Measurements from ENCODE around the gene ABCB11. TPM values are rescaled to one million over a fixed set of nuclear protein-coding genes. Genes with fewer than 3 reads are reported as not detected.

ABCB11 gene
- total RNA-seq, 1 donor from 2014 or later = not detected

- H3K36me3 ChIP-seq = no peaks in the 10 kb centered on the region
- no peak for DNase-seq (ENCODE audit: extremely low spot score in 2 of 2)
- intact Hi-C loops (cut with DNase I) = no loop called here
- no peak overlapping the region for H3K27ac ChIP-seq
- H3K4me3 ChIP-seq = no peak overlapping the region
- H3K4me1 ChIP-seq = peaks cover under 1% of the 10 kb centered on the region
- no peaks in the 10 kb centered on the region for H3K27me3 ChIP-seq
- H3K9me3 ChIP-seq = no peaks in the 10 kb centered on the region
- TF ChIP-seq CTCF (IDR thresholded peaks at IDR 0.05) = no peak
- TF ChIP-seq POLR2AphosphoS5 (IDR thresholded peaks at IDR 0.05; ENCODE audit: insufficient read depth in 1 of 2, low read depth in 1 of 2) = no peak
- no peak for TF ChIP-seq POLR2A (IDR thresholded peaks at IDR 0.05)
Observed at GRCh38 chr2:168895771-168896170, 135.4 kb downstream of the ABCB11 start.

GRCh38 chr2:168894720-168895119 lies 136.4 kb downstream of the ABCB11 start:
- intact Hi-C loops (cut with DNase I) = no loop called here
- Histone ChIP-seq H3K27ac (no peak overlapping the region), H3K4me3 (no peak overlapping the region), H3K27me3 (no peaks in the 10 kb centered on the region), H3K4me1 (peaks cover 11% of the 10 kb centered on the region), H3K36me3 (no peaks in the 10 kb centered on the region), H3K9me3 (no peaks in the 10 kb centered on the region)
- TF ChIP-seq POLR2AphosphoS5 (IDR thresholded peaks at IDR 0.05; ENCODE audit: insufficient read depth in 1 of 2, low read depth in 1 of 2) (no peak), POLR2A (IDR thresholded peaks at IDR 0.05) (no peak), CTCF (IDR thresholded peaks at IDR 0.05) (no peak)
- DNase-seq (ENCODE audit: extremely low spot score in 2 of 2) = no peak

GRCh38 chr2:168894101-168894500 lies 137.0 kb downstream of the ABCB11 start:
- H3K9me3 ChIP-seq = no peaks in the 10 kb centered on the region
- no peak overlapping the region for H3K4me3 ChIP-seq
- no peak overlapping the region for H3K27ac ChIP-seq
- TF ChIP-seq POLR2AphosphoS5 (IDR thresholded peaks at IDR 0.05; ENCODE audit: insufficient read depth in 1 of 2, low read depth in 1 of 2) (no peak), CTCF (IDR thresholded peaks at IDR 0.05) (no peak), POLR2A (IDR thresholded peaks at IDR 0.05) (no peak)
- peaks cover 12% of the 10 kb centered on the region for H3K4me1 ChIP-seq
- no peaks in the 10 kb centered on the region for H3K36me3 ChIP-seq
- intact Hi-C loops (cut with DNase I) = no loop called here
- H3K27me3 ChIP-seq = no peaks in the 10 kb centered on the region
- DNase-seq (ENCODE audit: extremely low spot score in 2 of 2) = no peak

- no peak for DNase-seq (ENCODE audit: extremely low spot score in 2 of 2)
- H3K4me1 ChIP-seq = peaks cover 12% of the 10 kb centered on the region
- intact Hi-C loops (cut with DNase I) = no loop called here
- H3K4me3 ChIP-seq = no peak overlapping the region
- H3K36me3 ChIP-seq = no peaks in the 10 kb centered on the region
- H3K9me3 ChIP-seq = no peaks in the 10 kb centered on the region
- H3K27me3 ChIP-seq = no peaks in the 10 kb centered on the region
- TF ChIP-seq POLR2A (IDR thresholded peaks at IDR 0.05) (no peak), POLR2AphosphoS5 (IDR thresholded peaks at IDR 0.05; ENCODE audit: insufficient read depth in 1 of 2, low read depth in 1 of 2) (no peak), CTCF (IDR thresholded peaks at IDR 0.05) (no peak)
- no peak overlapping the region for H3K27ac ChIP-seq
Observed at GRCh38 chr2:168892327-168892726, 138.8 kb downstream of the ABCB11 start.

GRCh38 chr2:168890006-168890782 lies 140.9 kb downstream of the ABCB11 start, which contains the start of gene SPC25:
TSS of gene SPC25 (minus strand) at chr2:168890430. CDS start at chr2:168889519, 911 bp downstream.
- Histone ChIP-seq H3K36me3 (no peaks in the 10 kb centered on the region), H3K4me3 (peak within 1 kb of the TSS; percentile 53 to 58), H3K9me3 (no peaks in the 10 kb centered on the region), H3K27ac (no peak within 1 kb of the TSS), H3K27me3 (no peaks in the 10 kb centered on the region), H3K4me1 (peaks cover 12% of the 10 kb centered on the region)
- no peak for DNase-seq (ENCODE audit: extremely low spot score in 2 of 2)
- intact Hi-C loops (cut with DNase I) = no loop called here
- TF ChIP-seq CTCF (IDR thresholded peaks at IDR 0.05) = peak in 1 of 3 experiments; percentile 7
- TF ChIP-seq POLR2AphosphoS5 (IDR thresholded peaks at IDR 0.05; ENCODE audit: insufficient read depth in 1 of 2, low read depth in 1 of 2) = peak; percentile 60 to 65
- TF ChIP-seq POLR2A (IDR thresholded peaks at IDR 0.05) = no peak

Measured in vagina (tissue), 2 donors.